GM23338 (cell line): ENCODE results near the gene HES3. TPM values are rescaled to one million over a fixed set of nuclear protein-coding genes. Genes with fewer than 3 reads are reported as not detected.

Experiments used
- ATAC-seq: fragments of 200-7000 bp; cut with Tn5 transposase; 3 replicates; pipeline ENCODE4 v1.9.1; 2020
- DNase-seq: peaks from one replicate; pipeline ENCODE4 v3.0.0-alpha.2; 2015; ENCODE audit warnings: low spot score
- H2AFZ ChIP-seq: fragments of 200-600 bp; sonication (generic); 2 replicates; pipeline ENCODE4 v1.8.0; 2016; ENCODE audit warnings: antibody characterized with exemption, mild to moderate bottlenecking, moderate library complexity
- H3F3A ChIP-seq: fragments of 200-600 bp; sonication (generic); replicated peaks from 2 replicates; pipeline ENCODE4 v1.8.0; 2017; ENCODE audit warnings: antibody characterized with exemption, mixed run types, low read depth
- H3K27ac ChIP-seq: fragments of 200-600 bp; sonication (generic); 2 replicates; pipeline ENCODE4 v1.6.1; 2016; ENCODE audit warnings: low read depth
- H3K27me3 ChIP-seq: fragments of 200-600 bp; sonication (generic); 2 replicates; pipeline ENCODE4 v1.8.0; 2016; ENCODE audit warnings: mild to moderate bottlenecking, mixed run types, moderate library complexity; ENCODE audit not compliant: insufficient read depth
- H3K36me3 ChIP-seq: fragments of 200-600 bp; sonication (generic); 2 replicates; pipeline ENCODE4 v1.8.0; 2016; ENCODE audit warnings: mild to moderate bottlenecking; ENCODE audit not compliant: insufficient read depth
- H3K4me1 ChIP-seq: fragments of 200-600 bp; sonication (generic); 2 replicates; pipeline ENCODE4 v1.8.0; 2016; ENCODE audit warnings: mild to moderate bottlenecking, moderate library complexity; ENCODE audit not compliant: insufficient read depth
- H3K4me2 ChIP-seq: fragments of 200-600 bp; sonication (generic); 2 replicates; pipeline ENCODE4 v1.7.1; 2017; ENCODE audit warnings: mixed run types
- H3K4me3 ChIP-seq: fragments of 200-600 bp; sonication (generic); 2 replicates; pipeline ENCODE4 v1.6.1; 2016; ENCODE audit warnings: mixed run types
- H3K79me2 ChIP-seq: fragments of 200-600 bp; sonication (generic); replicated peaks from 2 replicates; pipeline ENCODE4 v1.8.0; 2017; ENCODE audit warnings: mild to moderate bottlenecking; ENCODE audit not compliant: insufficient read depth
- H3K9me2 ChIP-seq: fragments of 200-600 bp; sonication (generic); 2 replicates; pipeline ENCODE4 v1.8.0; 2017; ENCODE audit not compliant: insufficient read depth
- H4K20me1 ChIP-seq: fragments of 200-600 bp; sonication (generic); replicated peaks from 2 replicates; pipeline ENCODE4 v1.8.0; 2017; ENCODE audit warnings: mild to moderate bottlenecking; ENCODE audit not compliant: insufficient read depth
- H3K27ac Mint-ChIP-seq: 2 replicates; pipeline ENCODE4 v1.8.0; 2020; ENCODE audit warnings: inconsistent platforms, mild to moderate bottlenecking, moderate library complexity, mixed read lengths
- H3K27me3 Mint-ChIP-seq: 3 replicates; pipeline ENCODE4 v1.8.0; 2022; ENCODE audit warnings: low read depth, mild to moderate bottlenecking, moderate library complexity, mixed read lengths, inconsistent platforms; ENCODE audit not compliant: insufficient read depth, poor library complexity
- H3K36me3 Mint-ChIP-seq: 3 replicates; pipeline ENCODE4 v1.8.0; 2021; ENCODE audit warnings: low read depth, mild to moderate bottlenecking, inconsistent platforms, moderate library complexity, mixed read lengths
- H3K4me1 Mint-ChIP-seq: 3 replicates; pipeline ENCODE4 v1.8.0; 2020; ENCODE audit warnings: mild to moderate bottlenecking, inconsistent platforms, mixed read lengths
- H3K4me3 Mint-ChIP-seq: 3 replicates; pipeline ENCODE4 v1.8.0; 2021; ENCODE audit warnings: moderate library complexity, mild to moderate bottlenecking, inconsistent platforms, mixed read lengths
- H3K9me3 Mint-ChIP-seq: 3 replicates; pipeline ENCODE4 v1.8.0; 2020; ENCODE audit warnings: moderate library complexity, mild to moderate bottlenecking, inconsistent platforms, mixed read lengths
- CREB1 ChIP-seq: fragments of 250-450 bp; sonication (Bioruptor Pico); IDR thresholded peaks from 2 replicates; pipeline ENCODE4 v1.5.0; 2020; ENCODE audit warnings: low read depth, mild to moderate bottlenecking, moderate library complexity
- ETS1 ChIP-seq: IDR thresholded peaks from 2 replicates; pipeline ENCODE4 v1.6.1; 2016; ENCODE audit warnings: antibody characterized with exemption
- EZH2phosphoT487 ChIP-seq: fragments of 200-600 bp; sonication (generic); IDR thresholded peaks from one replicate; pipeline ENCODE4 v1.8.1; 2018; ENCODE audit warnings: antibody characterized with exemption; ENCODE audit not compliant: unreplicated experiment
- JUNB ChIP-seq: IDR thresholded peaks from one replicate; pipeline ENCODE4 v1.6.1; 2016; ENCODE audit warnings: antibody characterized with exemption; ENCODE audit not compliant: unreplicated experiment
- POLR2AphosphoS5 ChIP-seq: IDR thresholded peaks from 2 replicates; pipeline ENCODE4 v1.6.1; 2016; ENCODE audit warnings: antibody characterized with exemption, low read depth
- REST ChIP-seq: IDR thresholded peaks from one replicate; pipeline ENCODE4 v1.6.1; 2018; ENCODE audit warnings: antibody characterized with exemption; ENCODE audit not compliant: unreplicated experiment
- STAT1 ChIP-seq: IDR thresholded peaks from one replicate; pipeline ENCODE4 v1.6.1; 2016; ENCODE audit warnings: antibody characterized with exemption; ENCODE audit not compliant: unreplicated experiment
- ZNF114 ChIP-seq: fragments of 250-450 bp; sonication (Bioruptor Pico); IDR thresholded peaks from 2 replicates; pipeline ENCODE4 v1.5.0; 2020; ENCODE audit warnings: mild to moderate bottlenecking, moderate library complexity
- ZNF331 ChIP-seq: fragments of 250-450 bp; sonication (Bioruptor Pico); IDR thresholded peaks from 2 replicates; pipeline ENCODE4 v1.5.0; 2020; ENCODE audit warnings: low read depth, mild to moderate bottlenecking, moderate library complexity
- ZNF462 ChIP-seq: fragments of 250-450 bp; sonication (Bioruptor Pico); IDR thresholded peaks from 2 replicates; pipeline ENCODE4 v1.5.0; 2020; ENCODE audit warnings: mild to moderate bottlenecking, moderate library complexity
- polyA plus RNA-seq: library from polyadenylated mRNA; unstranded; fragments of >200 nt; fragmentation: Nextera tagmentation; extraction: Ambion mirVana; gene quantifications from 2 replicates; pipeline ENCODE4 v1.2.1, GENCODE V29; 2016
- total RNA-seq: library from RNA; depleted of rRNA; stranded (reverse); fragments of >200 nt; shearing (Covaris generic); gene quantifications from 2 replicates; pipeline ENCODE4 v1.2.3, GENCODE V29; 2014

Gene HES3
- total and polyA plus RNA-seq, 2 experiments from 2014 or later = 7.1 to 50.4 TPM

- TF ChIP-seq ZNF462 (CRISPR knock-in tag) = no peak
- TF ChIP-seq CREB1 = no peak
- TF ChIP-seq ETS1 = no peak
Measured at GRCh38 chr1:6261615-6261995, 17.6 kb downstream of the HES3 start (continued).

- Histone ChIP-seq H3K27ac (no peak overlapping the region), H3K4me1 (no peaks in the 10 kb centered on the region; the same call in 1 of the 2 replicates), H3K27me3 (peaks cover 21% of the 10 kb centered on the region), H3K79me2 (no peaks in the 10 kb centered on the region), H2AFZ (no peak overlapping the region), H3K4me3 (no peak overlapping the region), H3F3A (peaks cover 21% of the 10 kb centered on the region), H3K36me3 (no peaks in the 10 kb centered on the region), H3K4me2 (no peak overlapping the region), H3K9me2 (no peaks in the 10 kb centered on the region), H4K20me1 (no peaks in the 10 kb centered on the region; the same call in 1 of the 2 replicates)
- no peaks in the 10 kb centered on the region for H3K9me3 Mint-ChIP-seq
- no peak overlapping the region for H3K27ac Mint-ChIP-seq
- peaks cover 8% of the 10 kb centered on the region; the same call in 2 of the 3 replicates for H3K4me1 Mint-ChIP-seq
- DNase-seq (no peak), ATAC-seq (no peak)
- H3K4me3 Mint-ChIP-seq = no peak overlapping the region
- peaks cover 29% of the 10 kb centered on the region for H3K27me3 Mint-ChIP-seq
- H3K36me3 Mint-ChIP-seq = no peaks in the 10 kb centered on the region; the same call in 2 of the 3 replicates
- TF ChIP-seq JUNB (no peak), EZH2phosphoT487 (no peak), ETS1 (no peak), ZNF331 (no peak), ZNF114 (no peak), REST (no peak), POLR2AphosphoS5 (no peak), STAT1 (no peak), CREB1 (no peak)
Measured at GRCh38 chr1:6262555-6263420, 18.8 kb downstream of the HES3 start.
